ENCODE data around the gene SUN1. TPM values are rescaled to one million over a fixed set of nuclear protein-coding genes. Genes with fewer than 3 reads are reported as not detected.

SUN1 gene
- total and polyA plus RNA-seq, 3 experiments from 2014 or later, result 29.8 to 65.8 (median 59.8) TPM

DNA sequence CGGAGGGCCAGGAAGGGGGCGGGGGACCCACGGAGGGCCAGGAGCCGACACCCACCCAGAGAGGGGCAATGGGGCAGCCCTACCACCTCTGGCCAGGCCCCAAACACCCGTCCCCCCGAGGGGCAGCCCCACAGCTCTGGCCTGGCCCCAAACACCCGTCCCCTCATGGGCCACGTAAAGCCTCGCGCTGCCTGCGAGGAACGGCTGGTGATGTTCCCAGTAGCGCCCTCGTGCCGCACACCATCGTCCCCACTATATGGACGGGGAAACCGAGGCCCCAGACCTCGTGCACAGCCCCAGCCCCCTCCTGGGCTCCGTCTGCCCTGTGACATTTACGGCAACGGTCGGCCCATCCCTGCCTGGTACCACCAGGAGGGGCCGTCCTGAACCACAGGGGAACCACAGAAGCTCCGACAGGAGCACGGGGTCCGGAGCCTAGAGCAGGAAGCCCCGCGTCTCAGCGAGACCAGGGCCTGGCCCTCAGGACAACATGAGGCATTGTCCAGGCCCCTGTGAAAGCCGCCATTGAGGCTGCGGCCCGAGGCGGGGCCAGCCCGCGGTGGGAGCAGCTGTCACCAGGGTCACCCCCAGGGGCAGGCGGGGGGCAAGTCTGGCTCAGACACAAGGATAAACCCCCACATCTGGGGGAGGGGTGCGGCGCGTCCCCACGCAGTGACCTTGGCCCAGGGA is 79.7 kb downstream of the SUN1 start:
- no peak for DNase-seq
- Mint-ChIP-seq H3K9me3 (no peaks in the 10 kb centered on the region), H3K4me3 (no peak overlapping the region), H3K27me3 (no peaks in the 10 kb centered on the region), H3K36me3 (no peaks in the 10 kb centered on the region), H3K27ac (no peak overlapping the region), H3K4me1 (peaks cover 12 to 23% (median 16%) of the 10 kb centered on the region in 3 donors)
- Histone ChIP-seq H3K4me3 (ENCODE audit: low read length) (no peak overlapping the region), H3K27ac (ENCODE audit: low read depth, low read length) (no peak overlapping the region), H3K27me3 (ENCODE audit: insufficient read depth, low read length, poor library complexity, severe bottlenecking) (no peaks in the 10 kb centered on the region), H3K36me3 (ENCODE audit: insufficient read depth, low read length) (no peaks in the 10 kb centered on the region), H3K4me1 (ENCODE audit: insufficient read depth, low read length) (peaks cover 13% of the 10 kb centered on the region), H3K9me3 (ENCODE audit: low read length) (no peaks in the 10 kb centered on the region)
- POLR2A ChIA-PET, result no interaction called here
- CTCF ChIA-PET, result no interaction called here

- no peaks in the 10 kb centered on the region for H3K9me3 ChIP-seq (ENCODE audit: low read length)
- no peaks in the 10 kb centered on the region for H3K36me3 Mint-ChIP-seq
- H3K36me3 ChIP-seq (ENCODE audit: insufficient read depth, low read length), result no peaks in the 10 kb centered on the region
- peaks cover 13% of the 10 kb centered on the region for H3K4me1 ChIP-seq (ENCODE audit: insufficient read depth, low read length)
- no peaks in the 10 kb centered on the region for H3K27me3 ChIP-seq (ENCODE audit: insufficient read depth, low read length, poor library complexity, severe bottlenecking)
- no peaks in the 10 kb centered on the region for H3K9me3 Mint-ChIP-seq
- no peak for DNase-seq
- no peaks in the 10 kb centered on the region for H3K27me3 Mint-ChIP-seq
- H3K4me1 Mint-ChIP-seq, result peaks cover 15 to 22% (median 18%) of the 10 kb centered on the region in 3 donors
- H3K4me3 Mint-ChIP-seq, result no peak overlapping the region
- H3K4me3 ChIP-seq (ENCODE audit: low read length), result no peak overlapping the region
- H3K27ac ChIP-seq (ENCODE audit: low read depth, low read length), result no peak overlapping the region
- CTCF ChIA-PET, result no interaction called here
- POLR2A ChIA-PET, result no interaction called here
- H3K27ac Mint-ChIP-seq, result peak overlapping the region in 3 of 8 donors; percentile 33 to 62 (median 46)
These were observed 81.7 kb downstream of the SUN1 start for GRCh38 chr7:913736-914520.

GRCh38 chr7:914521-915194 is 82.4 kb downstream of the SUN1 start:
- no peaks in the 10 kb centered on the region for H3K9me3 ChIP-seq (ENCODE audit: low read length)
- H3K27me3 Mint-ChIP-seq, result no peaks in the 10 kb centered on the region
- H3K4me1 Mint-ChIP-seq, result peaks cover 19 to 25% (median 20%) of the 10 kb centered on the region in 3 donors
- peaks cover 9% of the 10 kb centered on the region for H3K4me1 ChIP-seq (ENCODE audit: insufficient read depth, low read length)
- no peak overlapping the region for H3K27ac ChIP-seq (ENCODE audit: low read depth, low read length)
- no peak overlapping the region for H3K4me3 ChIP-seq (ENCODE audit: low read length)
- no peaks in the 10 kb centered on the region for H3K27me3 ChIP-seq (ENCODE audit: insufficient read depth, low read length, poor library complexity, severe bottlenecking)
- no peaks in the 10 kb centered on the region for H3K36me3 ChIP-seq (ENCODE audit: insufficient read depth, low read length)
- DNase-seq, result no peak
- H3K4me3 Mint-ChIP-seq, result no peak overlapping the region
- H3K27ac Mint-ChIP-seq, result peak overlapping the region in 1 of 8 donors; percentile 17
- H3K36me3 Mint-ChIP-seq, result peaks cover 0 to 1% (median 0%) of the 10 kb centered on the region in 3 donors
- CTCF ChIA-PET, result no interaction called here
- H3K9me3 Mint-ChIP-seq, result no peaks in the 10 kb centered on the region
- POLR2A ChIA-PET, result no interaction called here

GRCh38 chr7:915291-916218 is 83.3 kb downstream of the SUN1 start:
- H3K4me3 ChIP-seq (ENCODE audit: low read length), result no peak overlapping the region
- H3K27me3 ChIP-seq (ENCODE audit: insufficient read depth, low read length, poor library complexity, severe bottlenecking), result no peaks in the 10 kb centered on the region
- no peaks in the 10 kb centered on the region for H3K9me3 Mint-ChIP-seq
- ChIA-PET POLR2A (no interaction called here), CTCF (no interaction called here)
- no peak overlapping the region for H3K4me3 Mint-ChIP-seq
- no peaks in the 10 kb centered on the region for H3K36me3 ChIP-seq (ENCODE audit: insufficient read depth, low read length)
- peak overlapping the region in 5 of 8 donors; percentile 17 to 86 (median 52) for H3K27ac Mint-ChIP-seq
- peaks cover 0 to 1% (median 0%) of the 10 kb centered on the region in 3 donors for H3K36me3 Mint-ChIP-seq
- H3K27me3 Mint-ChIP-seq, result no peaks in the 10 kb centered on the region
- H3K9me3 ChIP-seq (ENCODE audit: low read length), result no peaks in the 10 kb centered on the region
- H3K4me1 Mint-ChIP-seq, result peaks cover 13 to 19% (median 16%) of the 10 kb centered on the region in 3 donors
- no peak for DNase-seq
- peaks cover under 1% of the 10 kb centered on the region for H3K4me1 ChIP-seq (ENCODE audit: insufficient read depth, low read length)
- no peak overlapping the region for H3K27ac ChIP-seq (ENCODE audit: low read depth, low read length)

- H3K27ac ChIP-seq (ENCODE audit: low read depth, low read length), result no peak overlapping the region
- Mint-ChIP-seq H3K27ac (peak overlapping the region in 5 of 8 donors; percentile 26 to 92 (median 51)), H3K4me3 (no peak overlapping the region), H3K4me1 (peaks cover 22 to 27% (median 23%) of the 10 kb centered on the region in 3 donors), H3K36me3 (peaks cover 0 to 1% (median 0%) of the 10 kb centered on the region in 3 donors), H3K9me3 (no peaks in the 10 kb centered on the region), H3K27me3 (no peaks in the 10 kb centered on the region)
- CTCF ChIA-PET, result no interaction called here
- H3K4me1 ChIP-seq (ENCODE audit: insufficient read depth, low read length), result peaks cover 7% of the 10 kb centered on the region
- H3K9me3 ChIP-seq (ENCODE audit: low read length), result no peaks in the 10 kb centered on the region
- H3K27me3 ChIP-seq (ENCODE audit: insufficient read depth, low read length, poor library complexity, severe bottlenecking), result no peaks in the 10 kb centered on the region
- POLR2A ChIA-PET, result no interaction called here
- H3K36me3 ChIP-seq (ENCODE audit: insufficient read depth, low read length), result no peaks in the 10 kb centered on the region
- H3K4me3 ChIP-seq (ENCODE audit: low read length), result no peak overlapping the region
- peak in 1 of 5 donors; percentile 47 for DNase-seq
These were observed 84.1 kb downstream of the SUN1 start for GRCh38 chr7:916291-916941.

GRCh38 chr7:917255-918117 is 85.2 kb downstream of the SUN1 start:
- CTCF ChIA-PET, result no interaction called here
- peak overlapping the region in 6 of 8 donors; percentile 36 to 82 (median 67) for H3K27ac Mint-ChIP-seq
- H3K27me3 ChIP-seq (ENCODE audit: insufficient read depth, low read length, poor library complexity, severe bottlenecking), result no peaks in the 10 kb centered on the region

DNA sequence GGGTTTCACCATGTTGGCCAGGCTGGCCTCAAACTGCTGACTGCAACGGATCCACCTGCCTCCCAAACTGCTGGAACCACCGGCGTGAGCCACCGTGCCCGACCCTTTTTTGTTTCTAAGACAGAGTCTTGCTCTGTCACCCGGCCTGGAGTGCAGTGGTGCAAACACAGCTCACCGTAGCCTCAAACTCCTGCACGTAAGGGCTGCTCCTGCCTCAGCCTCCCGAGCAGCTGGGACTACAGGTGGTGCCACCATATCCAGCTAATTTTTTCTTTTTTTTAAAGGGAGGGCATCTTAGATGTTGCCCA is 85.8 kb downstream of the SUN1 start:
- no peak overlapping the region for H3K4me3 Mint-ChIP-seq
- peaks cover 23 to 44% (median 24%) of the 10 kb centered on the region in 3 donors for H3K4me1 Mint-ChIP-seq
- Histone ChIP-seq H3K27me3 (ENCODE audit: insufficient read depth, low read length, poor library complexity, severe bottlenecking) (no peaks in the 10 kb centered on the region), H3K27ac (ENCODE audit: low read depth, low read length) (no peak overlapping the region), H3K4me1 (ENCODE audit: insufficient read depth, low read length) (peaks cover 18% of the 10 kb centered on the region), H3K36me3 (ENCODE audit: insufficient read depth, low read length) (no peaks in the 10 kb centered on the region), H3K9me3 (ENCODE audit: low read length) (no peaks in the 10 kb centered on the region), H3K4me3 (ENCODE audit: low read length) (no peak overlapping the region)
- H3K27me3 Mint-ChIP-seq, result no peaks in the 10 kb centered on the region
- ChIA-PET CTCF (no interaction called here), POLR2A (no interaction called here)
- no peaks in the 10 kb centered on the region for H3K9me3 Mint-ChIP-seq
- H3K27ac Mint-ChIP-seq, result peak overlapping the region in 5 of 8 donors; percentile 36 to 82 (median 66)
- peak in 1 of 5 donors; percentile 14 for DNase-seq
- peaks cover 0 to 1% (median 0%) of the 10 kb centered on the region in 3 donors for H3K36me3 Mint-ChIP-seq

More at GRCh38 chr7:917255-918117, 85.2 kb downstream of the SUN1 start:
- Histone ChIP-seq H3K36me3 (ENCODE audit: insufficient read depth, low read length) (no peaks in the 10 kb centered on the region), H3K9me3 (ENCODE audit: low read length) (no peaks in the 10 kb centered on the region), H3K4me3 (ENCODE audit: low read length) (no peak overlapping the region), H3K4me1 (ENCODE audit: insufficient read depth, low read length) (peaks cover 18% of the 10 kb centered on the region), H3K27ac (ENCODE audit: low read depth, low read length) (no peak overlapping the region)
- H3K4me3 Mint-ChIP-seq, result no peak overlapping the region
- H3K9me3 Mint-ChIP-seq, result no peaks in the 10 kb centered on the region
- H3K4me1 Mint-ChIP-seq, result peaks cover 24 to 38% (median 24%) of the 10 kb centered on the region in 3 donors
- POLR2A ChIA-PET, result no interaction called here
- H3K36me3 Mint-ChIP-seq, result peaks cover 0 to 1% (median 0%) of the 10 kb centered on the region in 3 donors
- DNase-seq, result peak in 1 of 5 donors; percentile 10
- H3K27me3 Mint-ChIP-seq, result no peaks in the 10 kb centered on the region

Data from CD8-positive, alpha-beta memory T cell (primary cell).